Activated B cell treated with CpG ODN at 0.5 μM for 24 hours (primary cell): ENCODE data around the gene REG3A. TPM values are rescaled to one million over a fixed set of nuclear protein-coding genes. Genes with fewer than 3 reads are reported as not detected.

ENCODE experiments used
- ATAC-seq: fragments of 200-7000 bp; cut with Tn5 transposase; one replicate; pipeline ENCODE4 v1.10.0; 2021; ENCODE audit warnings: low read depth, mild to moderate bottlenecking, moderate library complexity
- CTCF ChIA-PET: fragments of 350-600 bp; sonication (Branson Sonifier 250); formaldehyde crosslinking; loops from one replicate; lab custom pipeline; 2021; ENCODE audit warnings: antibody characterized with exemption; lab: Charles Lee
- POLR2A ChIA-PET: fragments of 350-600 bp; sonication (Branson Sonifier 250); formaldehyde crosslinking; loops from one replicate; lab custom pipeline; 2021; ENCODE audit warnings: antibody characterized with exemption; lab: Charles Lee
- DNase-seq: peaks from one replicate; pipeline ENCODE4 v3.0.0; 2022
- H3K27ac Mint-ChIP-seq: one replicate; pipeline ENCODE4 v1.8.0; 2020; ENCODE audit warnings: mixed read lengths
- H3K27me3 Mint-ChIP-seq: one replicate; pipeline ENCODE4 v1.8.0; 2021; ENCODE audit warnings: mixed read lengths
- H3K36me3 Mint-ChIP-seq: one replicate; pipeline ENCODE4 v1.8.0; 2021; ENCODE audit warnings: low read depth, mixed read lengths
- H3K4me1 Mint-ChIP-seq: one replicate; pipeline ENCODE4 v1.8.0; 2021; ENCODE audit warnings: mixed read lengths
- H3K4me3 Mint-ChIP-seq: one replicate; pipeline ENCODE4 v1.8.0; 2020; ENCODE audit warnings: mild to moderate bottlenecking, mixed read lengths
- H3K9me3 Mint-ChIP-seq: one replicate; pipeline ENCODE4 v1.8.0; 2020; ENCODE audit warnings: mixed read lengths
- intact Hi-C: fragments of 100-400 bp; cut with micrococcal nuclease; formaldehyde crosslinking; loops from one replicate; pipeline ENCODE4 v1.15.1; 2024
- total RNA-seq: library from RNA; stranded (reverse); gene quantifications from 2 replicates; pipeline ENCODE4 v1.2.3, GENCODE V29; 2022
- TF ChIP-seq, protein P1 (sequence below): fragments of 200-600 bp; IDR thresholded peaks from one replicate; pipeline ENCODE4 v1.8.0; 2022; ENCODE audit warnings: antibody characterized with exemption, mild to moderate bottlenecking

REG3A gene
- total RNA-seq, 1 donor from 2014 or later: not detected

DNA sequence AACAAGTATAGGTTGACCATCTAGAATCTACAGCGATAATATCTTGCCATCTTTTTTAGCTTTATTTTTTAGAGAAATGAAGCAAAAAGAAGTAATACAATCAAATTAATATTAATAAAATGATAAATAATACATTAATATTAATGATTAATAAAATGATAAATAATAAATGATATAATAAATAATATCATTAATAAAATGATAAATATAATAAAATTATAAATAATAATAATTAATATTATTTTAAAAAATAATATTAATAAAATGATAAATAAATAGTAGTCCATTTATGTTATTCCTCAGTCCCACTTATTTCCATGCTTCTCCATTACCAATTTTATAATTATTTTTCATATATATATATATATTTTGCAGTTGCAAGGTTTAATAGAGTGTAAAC is 3.2 kb upstream of the REG3A start:
- intact Hi-C loops: no loop called here
- H3K4me1 Mint-ChIP-seq: no peaks in the 10 kb centered on the region
- no peaks in the 10 kb centered on the region for H3K27me3 Mint-ChIP-seq
- ChIA-PET CTCF (no interaction called here), POLR2A (no interaction called here)
- H3K27ac Mint-ChIP-seq: no peak overlapping the region
- TF ChIP-seq, protein P1, sequence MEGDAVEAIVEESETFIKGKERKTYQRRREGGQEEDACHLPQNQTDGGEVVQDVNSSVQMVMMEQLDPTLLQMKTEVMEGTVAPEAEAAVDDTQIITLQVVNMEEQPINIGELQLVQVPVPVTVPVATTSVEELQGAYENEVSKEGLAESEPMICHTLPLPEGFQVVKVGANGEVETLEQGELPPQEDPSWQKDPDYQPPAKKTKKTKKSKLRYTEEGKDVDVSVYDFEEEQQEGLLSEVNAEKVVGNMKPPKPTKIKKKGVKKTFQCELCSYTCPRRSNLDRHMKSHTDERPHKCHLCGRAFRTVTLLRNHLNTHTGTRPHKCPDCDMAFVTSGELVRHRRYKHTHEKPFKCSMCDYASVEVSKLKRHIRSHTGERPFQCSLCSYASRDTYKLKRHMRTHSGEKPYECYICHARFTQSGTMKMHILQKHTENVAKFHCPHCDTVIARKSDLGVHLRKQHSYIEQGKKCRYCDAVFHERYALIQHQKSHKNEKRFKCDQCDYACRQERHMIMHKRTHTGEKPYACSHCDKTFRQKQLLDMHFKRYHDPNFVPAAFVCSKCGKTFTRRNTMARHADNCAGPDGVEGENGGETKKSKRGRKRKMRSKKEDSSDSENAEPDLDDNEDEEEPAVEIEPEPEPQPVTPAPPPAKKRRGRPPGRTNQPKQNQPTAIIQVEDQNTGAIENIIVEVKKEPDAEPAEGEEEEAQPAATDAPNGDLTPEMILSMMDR: no peak
- H3K9me3 Mint-ChIP-seq: no peaks in the 10 kb centered on the region
- DNase-seq (no peak), ATAC-seq (no peak)
- no peak overlapping the region for H3K4me3 Mint-ChIP-seq
- no peaks in the 10 kb centered on the region for H3K36me3 Mint-ChIP-seq

DNA sequence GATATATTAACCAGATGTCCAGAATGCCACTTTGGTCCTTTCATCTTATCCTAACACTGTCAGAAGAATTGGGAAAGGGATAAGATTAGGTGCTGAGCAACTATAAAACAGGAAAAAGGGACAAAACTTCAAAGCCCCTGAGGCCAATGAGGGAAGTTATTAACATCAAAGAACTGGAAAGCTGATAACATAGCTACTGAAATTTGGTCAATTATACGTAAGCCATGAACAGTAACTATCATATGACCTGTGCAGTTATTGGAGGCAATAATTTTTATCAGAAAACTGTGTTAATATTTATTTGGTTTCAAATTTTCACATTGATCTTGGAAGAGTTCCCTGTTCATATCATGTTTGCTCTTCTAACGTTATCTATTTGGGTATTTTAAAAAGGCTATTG is 2.6 kb upstream of the REG3A start:
- no peaks in the 10 kb centered on the region for H3K9me3 Mint-ChIP-seq
- TF ChIP-seq, protein P1: no peak
- DNase-seq: no peak
- ChIA-PET CTCF (no interaction called here), POLR2A (no interaction called here)
- H3K36me3 Mint-ChIP-seq: no peaks in the 10 kb centered on the region
- H3K4me1 Mint-ChIP-seq: no peaks in the 10 kb centered on the region
- ATAC-seq: no peak
- H3K4me3 Mint-ChIP-seq: no peak overlapping the region
- H3K27ac Mint-ChIP-seq: no peak overlapping the region
- H3K27me3 Mint-ChIP-seq: no peaks in the 10 kb centered on the region
- intact Hi-C loops: no loop called here

DNA sequence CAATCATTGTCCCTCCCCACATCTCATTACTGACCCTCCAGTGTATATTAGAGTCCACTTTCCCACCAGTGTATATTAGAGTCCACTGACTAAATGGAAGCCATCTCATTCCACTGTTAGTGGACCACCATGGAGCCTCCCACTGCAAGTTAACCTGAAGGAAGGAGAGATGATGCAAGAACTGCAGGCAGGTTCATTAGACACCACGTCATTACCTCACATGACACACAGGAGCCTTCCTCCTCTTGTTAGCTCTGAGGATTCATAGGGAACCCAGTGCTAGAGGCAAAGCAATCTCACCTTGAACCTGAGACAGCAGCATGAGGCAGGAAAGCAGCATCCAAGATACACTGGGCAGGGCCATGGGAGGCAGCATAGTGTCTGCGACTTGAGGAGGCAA is 523 bp downstream of the REG3A start:
- H3K27ac Mint-ChIP-seq: no peak overlapping the region
- TF ChIP-seq, protein P1: no peak
- no peaks in the 10 kb centered on the region for H3K4me1 Mint-ChIP-seq
- DNase-seq (no peak), ATAC-seq (no peak)
- H3K27me3 Mint-ChIP-seq: no peaks in the 10 kb centered on the region
- no peaks in the 10 kb centered on the region for H3K36me3 Mint-ChIP-seq
- intact Hi-C loops: no loop called here
- H3K4me3 Mint-ChIP-seq: no peak overlapping the region
- ChIA-PET CTCF (no interaction called here), POLR2A (no interaction called here)
- no peaks in the 10 kb centered on the region for H3K9me3 Mint-ChIP-seq

DNA sequence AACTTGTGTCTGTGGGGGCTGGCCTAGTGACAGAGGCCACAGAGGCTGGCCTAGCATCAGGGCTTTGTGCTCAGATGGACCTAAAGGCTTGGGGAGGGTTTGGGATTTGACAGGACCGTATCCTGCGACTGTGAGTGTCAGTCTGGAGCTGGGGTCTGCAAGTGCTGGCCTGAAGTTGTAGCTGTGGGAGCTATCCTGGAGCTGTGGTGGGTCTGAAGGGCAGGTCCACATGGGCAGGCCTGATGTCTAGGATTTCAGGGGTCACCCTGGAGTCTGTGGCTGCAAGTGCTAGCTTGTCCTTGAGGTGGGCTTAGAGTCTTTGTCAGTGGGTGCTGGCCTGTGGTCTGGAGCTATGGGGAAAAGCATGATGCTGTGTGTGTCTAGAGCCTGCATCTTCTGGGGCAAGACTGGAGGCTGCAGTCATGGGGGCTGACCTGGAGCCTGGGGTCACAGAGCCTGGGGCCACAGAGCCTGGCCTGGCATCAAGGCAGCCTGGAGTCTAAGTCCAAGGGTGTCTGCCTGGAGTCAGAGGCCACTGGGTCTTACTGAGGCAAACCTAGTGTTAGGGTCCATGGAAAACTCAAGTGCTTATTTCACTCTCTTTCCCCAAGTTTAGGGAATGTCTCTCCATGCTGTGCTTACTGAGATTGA is 3.6 kb downstream of the REG3A start:
- Mint-ChIP-seq H3K4me1 (no peaks in the 10 kb centered on the region), H3K27me3 (no peaks in the 10 kb centered on the region), H3K27ac (no peak overlapping the region), H3K36me3 (no peaks in the 10 kb centered on the region), H3K9me3 (no peaks in the 10 kb centered on the region), H3K4me3 (no peak overlapping the region)
- no peak for DNase-seq
- ChIA-PET POLR2A (no interaction called here), CTCF (no interaction called here)
- intact Hi-C loops: no loop called here
- TF ChIP-seq, protein P1: no peak
- no peak for ATAC-seq

DNA sequence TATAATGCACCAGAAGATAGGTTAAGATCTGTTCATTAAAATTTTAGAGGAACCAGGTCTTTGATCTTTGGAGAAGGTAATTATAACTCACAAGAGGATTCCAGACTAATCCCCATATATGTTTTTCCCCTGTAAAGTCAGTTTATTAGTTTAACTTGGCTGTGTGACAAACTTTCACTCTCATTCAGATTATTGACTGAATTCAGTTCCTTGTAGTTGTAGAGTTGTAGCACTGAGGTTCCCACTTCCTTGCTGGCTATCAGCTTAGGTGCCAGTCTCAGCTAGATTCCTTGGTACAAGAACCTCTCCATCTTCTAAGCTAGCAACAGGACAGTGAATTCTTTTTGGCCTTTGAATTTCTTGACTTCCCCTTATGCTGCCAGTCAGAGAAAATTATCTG is 20.1 kb downstream of the REG3A start:
- no peaks in the 10 kb centered on the region for H3K4me1 Mint-ChIP-seq
- intact Hi-C loops: no loop called here
- no peaks in the 10 kb centered on the region for H3K27me3 Mint-ChIP-seq
- ATAC-seq (no peak), DNase-seq (no peak)
- H3K36me3 Mint-ChIP-seq: no peaks in the 10 kb centered on the region
- CTCF ChIA-PET: no interaction called here
- TF ChIP-seq, protein P1: no peak
- no peak overlapping the region for H3K27ac Mint-ChIP-seq
- no peak overlapping the region for H3K4me3 Mint-ChIP-seq
- peaks cover 2% of the 10 kb centered on the region for H3K9me3 Mint-ChIP-seq
- POLR2A ChIA-PET: no interaction called here
